HEK293 (cell line): ENCODE results near the gene HLX.
A peak's percentile ranks its signal among the peaks of the same experiment; 100 is the strongest.

Experiments used
- CTCF ChIA-PET: fragments of 350-600 bp; formaldehyde crosslinking; extraction: SDS; loops from one replicate; lab custom pipeline; 2021; ENCODE audit warnings: antibody characterized with exemption; lab: Yijun Ruan, JAX
- POLR2A ChIA-PET: fragments of 300-600 bp; formaldehyde crosslinking; extraction: SDS; loops from one replicate; lab custom pipeline; 2020; ENCODE audit warnings: antibody characterized with exemption, inconsistent platforms; lab: Yijun Ruan, JAX
- H3K27ac ChIP-seq: fragments of 200-500 bp; sonication (Bioruptor generic); 2 replicates; pipeline ENCODE4 v1.5.1; 2014; ENCODE audit warnings: low read depth, low read length, control low read depth, inconsistent platforms; ENCODE audit errors: extremely low read depth
- H3K36me3 ChIP-seq, 2 experiments: fragments of 200-500 bp in 1 of 2; sonication (Bioruptor generic) in 1 of 2; 1 replicate in 1 of 2; 2 replicates in 1 of 2; pipeline ENCODE4 v1.5.1; 2014 to 2017; ENCODE audit warnings: inconsistent platforms in 2 of 2, low read length in 2 of 2; ENCODE audit not compliant: control insufficient read depth in 2 of 2, insufficient read depth in 1 of 2
- H3K4me1 ChIP-seq: fragments of 200-500 bp; sonication (Bioruptor generic); 2 replicates; pipeline ENCODE4 v1.5.1; 2014; ENCODE audit warnings: mild to moderate bottlenecking, low read length, inconsistent platforms; ENCODE audit not compliant: control insufficient read depth, insufficient read depth
- H3K4me3 ChIP-seq: 2 replicates; pipeline ENCODE4 v1.5.1; 2011; ENCODE audit warnings: low read depth, mild to moderate bottlenecking, control low read depth, low read length, moderate library complexity
- H3K9me3 ChIP-seq: fragments of 200-500 bp; sonication (Bioruptor generic); 2 replicates; pipeline ENCODE4 v1.5.1; 2014; ENCODE audit warnings: low read depth, low read length, inconsistent platforms; ENCODE audit not compliant: control insufficient read depth, insufficient read depth
- HOXD13 ChIP-seq: sonication (generic); formaldehyde crosslinking; IDR thresholded peaks from 2 replicates; pipeline ENCODE4 v1.8.0; 2022; ENCODE audit warnings: missing genetic modification reagents, borderline replicate concordance
- KLF7 ChIP-seq: fragments of 450-650 bp; formaldehyde crosslinking; IDR thresholded peaks from 2 replicates; pipeline ENCODE4 v1.5.1; 2016; ENCODE audit warnings: missing biosample characterization, missing genetic modification characterization, borderline replicate concordance
- SETDB1 ChIP-seq: IDR thresholded peaks from one replicate; pipeline ENCODE4 v1.6.1; 2017; ENCODE audit warnings: mild to moderate bottlenecking, low read length, moderate library complexity, mixed read lengths; ENCODE audit not compliant: insufficient read length
- TCF7L2 ChIP-seq: IDR thresholded peaks from 2 replicates; pipeline ENCODE4 v1.6.1; 2011; ENCODE audit warnings: low read depth, mild to moderate bottlenecking, inconsistent platforms, low read length, moderate library complexity, borderline replicate concordance
- WT1 ChIP-seq: fragments of 450-650 bp; formaldehyde crosslinking; IDR thresholded peaks from 2 replicates; pipeline ENCODE4 v1.5.1; 2016; ENCODE audit warnings: missing biosample characterization, missing genetic modification characterization
- ZBTB17 ChIP-seq: fragments of 450-650 bp; formaldehyde crosslinking; IDR thresholded peaks from 2 replicates; pipeline ENCODE4 v1.5.1; 2016; ENCODE audit warnings: missing biosample characterization, missing genetic modification characterization
- ZNF394 ChIP-seq: fragments of 450-650 bp; formaldehyde crosslinking; IDR thresholded peaks from 2 replicates; pipeline ENCODE4 v1.5.1; 2016; ENCODE audit warnings: missing biosample characterization, missing genetic modification characterization, mild to moderate bottlenecking, moderate library complexity, borderline replicate concordance
- ZNF561 ChIP-seq: fragments of 450-650 bp; IDR thresholded peaks from 2 replicates; pipeline ENCODE4 v1.5.1; 2018; ENCODE audit warnings: missing biosample characterization, missing genetic modification characterization, borderline replicate concordance
- ZNF830 ChIP-seq: fragments of 450-650 bp; IDR thresholded peaks from 2 replicates; pipeline ENCODE4 v1.5.0; 2018; ENCODE audit warnings: missing biosample characterization, missing genetic modification characterization, low read depth, mild to moderate bottlenecking, moderate library complexity
- TF ChIP-seq, protein P1 (sequence below): fragments of 450-650 bp; formaldehyde crosslinking; IDR thresholded peaks from 2 replicates; pipeline ENCODE4 v1.5.1; 2017; ENCODE audit warnings: missing biosample characterization, missing genetic modification characterization
- TF ChIP-seq, protein P2 (sequence below): fragments of 450-650 bp; formaldehyde crosslinking; IDR thresholded peaks from 2 replicates; pipeline ENCODE4 v1.5.0; 2017; ENCODE audit warnings: missing biosample characterization, missing genetic modification characterization, borderline replicate concordance
- TF ChIP-seq, protein P3 (sequence below): fragments of 450-650 bp; formaldehyde crosslinking; IDR thresholded peaks from 2 replicates; pipeline ENCODE4 v1.5.1; 2016; ENCODE audit warnings: missing biosample characterization, missing genetic modification characterization
- TF ChIP-seq, protein P4 (sequence below): fragments of 450-650 bp; formaldehyde crosslinking; IDR thresholded peaks from 2 replicates; pipeline ENCODE4 v1.5.1; 2016; ENCODE audit warnings: missing biosample characterization, missing genetic modification characterization
- TF ChIP-seq, protein P5 (sequence below): fragments of 450-650 bp; formaldehyde crosslinking; IDR thresholded peaks from 2 replicates; pipeline ENCODE4 v1.5.1; 2016; ENCODE audit warnings: missing biosample characterization, missing genetic modification characterization

Gene HLX

DNA sequence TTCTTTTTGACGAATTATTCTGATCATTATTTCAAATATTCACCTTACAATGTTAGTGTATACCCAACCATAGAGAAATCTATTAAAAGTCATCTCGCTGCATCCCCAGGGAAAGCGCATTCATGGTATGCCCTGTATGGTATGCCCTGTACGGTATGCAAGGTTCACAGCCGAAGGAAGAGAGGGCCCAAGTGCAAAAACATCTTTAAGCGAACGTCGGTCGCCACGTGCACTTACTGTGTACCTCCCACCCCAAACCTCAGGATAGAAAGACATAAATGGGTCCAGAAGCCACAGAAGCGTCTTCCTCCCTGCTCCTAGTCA, 14.4 kb downstream of the HLX start:
- Histone ChIP-seq H3K27ac (no peak overlapping the region), H3K36me3 (no peaks in the 10 kb centered on the region), H3K9me3 (no peaks in the 10 kb centered on the region), H3K4me1 (no peaks in the 10 kb centered on the region), H3K4me3 (no peak overlapping the region)
- POLR2A ChIA-PET: no interaction called here
- CTCF ChIA-PET: no interaction called here
- peak; percentile 38 for TF ChIP-seq SETDB1
- no peak for TF ChIP-seq HOXD13 (CRISPR knock-in tag)

DNA sequence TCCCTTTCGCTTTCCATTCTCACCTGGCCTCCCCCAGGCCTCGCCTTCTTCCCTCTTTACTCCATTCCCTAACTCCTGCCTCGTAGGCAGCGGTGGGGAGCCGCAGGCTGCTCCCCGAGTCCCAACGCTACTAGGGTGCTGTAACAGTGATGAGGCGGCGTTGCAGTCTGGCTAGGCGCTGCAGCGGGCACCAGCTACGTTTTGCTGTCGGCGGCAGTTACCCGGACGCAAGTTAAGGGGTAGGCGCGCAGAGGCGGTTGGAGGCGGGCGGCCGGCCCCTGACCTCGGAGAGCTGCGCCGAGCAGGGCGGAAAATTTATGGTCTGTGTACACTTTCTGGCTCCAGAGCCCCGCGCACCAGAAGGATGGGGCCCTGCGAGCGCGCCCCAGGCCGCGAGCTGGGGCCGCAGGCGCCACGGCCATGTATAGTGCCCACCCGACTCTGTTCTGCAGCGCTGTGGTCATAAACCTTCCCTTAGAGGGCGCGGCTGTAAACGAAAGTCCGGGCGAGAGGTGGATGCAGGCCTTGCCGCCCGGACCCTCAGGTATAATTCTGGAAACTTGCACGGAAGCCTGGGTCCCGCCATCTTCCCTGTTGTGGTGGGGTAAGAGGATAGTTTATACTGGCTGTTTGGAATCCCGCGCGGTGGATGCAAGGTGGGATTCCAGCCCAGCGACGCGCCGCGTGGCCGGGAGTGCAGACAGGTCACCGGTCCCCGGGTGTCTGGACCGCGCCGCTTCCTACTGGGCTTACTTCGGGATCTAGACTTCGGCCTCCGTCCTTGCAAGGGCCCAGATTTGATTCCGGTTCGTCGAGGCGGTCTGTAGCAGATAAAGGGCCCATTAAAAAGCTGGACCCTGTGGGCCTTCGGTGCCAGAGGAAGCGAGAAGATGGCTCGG, 15.0 kb downstream of the HLX start:
- H3K4me3 ChIP-seq: no peak overlapping the region
- CTCF ChIA-PET: interaction anchor here (0.7 to 0.9 kb wide), 2 partner anchors 20 to 542 kb away, joined by 3 to 4 read pairs; no protein-coding TSS in a partner anchor
- no peaks in the 10 kb centered on the region for H3K9me3 ChIP-seq
- H3K36me3 ChIP-seq: no peaks in the 10 kb centered on the region
- no peak overlapping the region for H3K27ac ChIP-seq
- TF ChIP-seq, protein P1, sequence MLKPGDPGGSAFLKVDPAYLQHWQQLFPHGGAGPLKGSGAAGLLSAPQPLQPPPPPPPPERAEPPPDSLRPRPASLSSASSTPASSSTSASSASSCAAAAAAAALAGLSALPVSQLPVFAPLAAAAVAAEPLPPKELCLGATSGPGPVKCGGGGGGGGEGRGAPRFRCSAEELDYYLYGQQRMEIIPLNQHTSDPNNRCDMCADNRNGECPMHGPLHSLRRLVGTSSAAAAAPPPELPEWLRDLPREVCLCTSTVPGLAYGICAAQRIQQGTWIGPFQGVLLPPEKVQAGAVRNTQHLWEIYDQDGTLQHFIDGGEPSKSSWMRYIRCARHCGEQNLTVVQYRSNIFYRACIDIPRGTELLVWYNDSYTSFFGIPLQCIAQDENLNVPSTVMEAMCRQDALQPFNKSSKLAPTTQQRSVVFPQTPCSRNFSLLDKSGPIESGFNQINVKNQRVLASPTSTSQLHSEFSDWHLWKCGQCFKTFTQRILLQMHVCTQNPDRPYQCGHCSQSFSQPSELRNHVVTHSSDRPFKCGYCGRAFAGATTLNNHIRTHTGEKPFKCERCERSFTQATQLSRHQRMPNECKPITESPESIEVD (tag by site-specific recombination): no peak
- no peak for TF ChIP-seq TCF7L2
- TF ChIP-seq KLF7 (tag by site-specific recombination): no peak
- TF ChIP-seq ZNF394 (tag by site-specific recombination): no peak
- TF ChIP-seq, protein P2, sequence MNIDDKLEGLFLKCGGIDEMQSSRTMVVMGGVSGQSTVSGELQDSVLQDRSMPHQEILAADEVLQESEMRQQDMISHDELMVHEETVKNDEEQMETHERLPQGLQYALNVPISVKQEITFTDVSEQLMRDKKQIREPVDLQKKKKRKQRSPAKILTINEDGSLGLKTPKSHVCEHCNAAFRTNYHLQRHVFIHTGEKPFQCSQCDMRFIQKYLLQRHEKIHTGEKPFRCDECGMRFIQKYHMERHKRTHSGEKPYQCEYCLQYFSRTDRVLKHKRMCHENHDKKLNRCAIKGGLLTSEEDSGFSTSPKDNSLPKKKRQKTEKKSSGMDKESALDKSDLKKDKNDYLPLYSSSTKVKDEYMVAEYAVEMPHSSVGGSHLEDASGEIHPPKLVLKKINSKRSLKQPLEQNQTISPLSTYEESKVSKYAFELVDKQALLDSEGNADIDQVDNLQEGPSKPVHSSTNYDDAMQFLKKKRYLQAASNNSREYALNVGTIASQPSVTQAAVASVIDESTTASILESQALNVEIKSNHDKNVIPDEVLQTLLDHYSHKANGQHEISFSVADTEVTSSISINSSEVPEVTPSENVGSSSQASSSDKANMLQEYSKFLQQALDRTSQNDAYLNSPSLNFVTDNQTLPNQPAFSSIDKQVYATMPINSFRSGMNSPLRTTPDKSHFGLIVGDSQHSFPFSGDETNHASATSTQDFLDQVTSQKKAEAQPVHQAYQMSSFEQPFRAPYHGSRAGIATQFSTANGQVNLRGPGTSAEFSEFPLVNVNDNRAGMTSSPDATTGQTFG: no peak
- TF ChIP-seq WT1 (tag by site-specific recombination): no peak
- no peak for TF ChIP-seq ZNF561 (tag by site-specific recombination)
- TF ChIP-seq ZNF830 (tag by site-specific recombination): no peak
- TF ChIP-seq, protein P3, sequence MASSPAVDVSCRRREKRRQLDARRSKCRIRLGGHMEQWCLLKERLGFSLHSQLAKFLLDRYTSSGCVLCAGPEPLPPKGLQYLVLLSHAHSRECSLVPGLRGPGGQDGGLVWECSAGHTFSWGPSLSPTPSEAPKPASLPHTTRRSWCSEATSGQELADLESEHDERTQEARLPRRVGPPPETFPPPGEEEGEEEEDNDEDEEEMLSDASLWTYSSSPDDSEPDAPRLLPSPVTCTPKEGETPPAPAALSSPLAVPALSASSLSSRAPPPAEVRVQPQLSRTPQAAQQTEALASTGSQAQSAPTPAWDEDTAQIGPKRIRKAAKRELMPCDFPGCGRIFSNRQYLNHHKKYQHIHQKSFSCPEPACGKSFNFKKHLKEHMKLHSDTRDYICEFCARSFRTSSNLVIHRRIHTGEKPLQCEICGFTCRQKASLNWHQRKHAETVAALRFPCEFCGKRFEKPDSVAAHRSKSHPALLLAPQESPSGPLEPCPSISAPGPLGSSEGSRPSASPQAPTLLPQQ (tag by site-specific recombination): no peak
- H3K4me1 ChIP-seq: no peaks in the 10 kb centered on the region
- POLR2A ChIA-PET: no interaction called here

DNA sequence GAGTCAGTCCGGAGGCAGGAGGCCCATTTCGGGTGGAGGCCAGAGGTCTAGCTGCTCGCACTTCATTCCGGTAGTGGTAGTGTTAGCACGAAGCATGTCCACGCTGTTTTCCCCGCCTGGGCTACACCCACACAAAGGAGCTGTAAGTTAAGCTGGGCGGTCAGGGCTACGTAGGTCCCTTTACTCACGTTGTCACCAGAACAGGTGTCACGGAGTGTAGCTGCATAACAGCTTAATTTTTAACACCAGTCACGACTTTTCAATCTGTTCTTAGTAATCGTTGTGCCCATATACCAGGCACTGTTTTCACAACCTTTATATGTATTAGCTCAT, 15.6 kb downstream of the HLX start:
- no peak overlapping the region for H3K4me3 ChIP-seq
- no peaks in the 10 kb centered on the region for H3K36me3 ChIP-seq
- CTCF ChIA-PET: interaction anchor here (0.7 to 0.9 kb wide), 2 partner anchors 20 to 541 kb away, joined by 3 to 4 read pairs; no protein-coding TSS in a partner anchor
- H3K9me3 ChIP-seq: no peaks in the 10 kb centered on the region
- POLR2A ChIA-PET: no interaction called here
- H3K27ac ChIP-seq: no peak overlapping the region
- H3K4me1 ChIP-seq: no peaks in the 10 kb centered on the region
- TF ChIP-seq, protein P2: no peak
- TF ChIP-seq ZBTB17: no peak
- TF ChIP-seq, protein P4, sequence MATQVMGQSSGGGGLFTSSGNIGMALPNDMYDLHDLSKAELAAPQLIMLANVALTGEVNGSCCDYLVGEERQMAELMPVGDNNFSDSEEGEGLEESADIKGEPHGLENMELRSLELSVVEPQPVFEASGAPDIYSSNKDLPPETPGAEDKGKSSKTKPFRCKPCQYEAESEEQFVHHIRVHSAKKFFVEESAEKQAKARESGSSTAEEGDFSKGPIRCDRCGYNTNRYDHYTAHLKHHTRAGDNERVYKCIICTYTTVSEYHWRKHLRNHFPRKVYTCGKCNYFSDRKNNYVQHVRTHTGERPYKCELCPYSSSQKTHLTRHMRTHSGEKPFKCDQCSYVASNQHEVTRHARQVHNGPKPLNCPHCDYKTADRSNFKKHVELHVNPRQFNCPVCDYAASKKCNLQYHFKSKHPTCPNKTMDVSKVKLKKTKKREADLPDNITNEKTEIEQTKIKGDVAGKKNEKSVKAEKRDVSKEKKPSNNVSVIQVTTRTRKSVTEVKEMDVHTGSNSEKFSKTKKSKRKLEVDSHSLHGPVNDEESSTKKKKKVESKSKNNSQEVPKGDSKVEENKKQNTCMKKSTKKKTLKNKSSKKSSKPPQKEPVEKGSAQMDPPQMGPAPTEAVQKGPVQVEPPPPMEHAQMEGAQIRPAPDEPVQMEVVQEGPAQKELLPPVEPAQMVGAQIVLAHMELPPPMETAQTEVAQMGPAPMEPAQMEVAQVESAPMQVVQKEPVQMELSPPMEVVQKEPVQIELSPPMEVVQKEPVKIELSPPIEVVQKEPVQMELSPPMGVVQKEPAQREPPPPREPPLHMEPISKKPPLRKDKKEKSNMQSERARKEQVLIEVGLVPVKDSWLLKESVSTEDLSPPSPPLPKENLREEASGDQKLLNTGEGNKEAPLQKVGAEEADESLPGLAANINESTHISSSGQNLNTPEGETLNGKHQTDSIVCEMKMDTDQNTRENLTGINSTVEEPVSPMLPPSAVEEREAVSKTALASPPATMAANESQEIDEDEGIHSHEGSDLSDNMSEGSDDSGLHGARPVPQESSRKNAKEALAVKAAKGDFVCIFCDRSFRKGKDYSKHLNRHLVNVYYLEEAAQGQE (tag by site-specific recombination): no peak
- TF ChIP-seq, protein P5, sequence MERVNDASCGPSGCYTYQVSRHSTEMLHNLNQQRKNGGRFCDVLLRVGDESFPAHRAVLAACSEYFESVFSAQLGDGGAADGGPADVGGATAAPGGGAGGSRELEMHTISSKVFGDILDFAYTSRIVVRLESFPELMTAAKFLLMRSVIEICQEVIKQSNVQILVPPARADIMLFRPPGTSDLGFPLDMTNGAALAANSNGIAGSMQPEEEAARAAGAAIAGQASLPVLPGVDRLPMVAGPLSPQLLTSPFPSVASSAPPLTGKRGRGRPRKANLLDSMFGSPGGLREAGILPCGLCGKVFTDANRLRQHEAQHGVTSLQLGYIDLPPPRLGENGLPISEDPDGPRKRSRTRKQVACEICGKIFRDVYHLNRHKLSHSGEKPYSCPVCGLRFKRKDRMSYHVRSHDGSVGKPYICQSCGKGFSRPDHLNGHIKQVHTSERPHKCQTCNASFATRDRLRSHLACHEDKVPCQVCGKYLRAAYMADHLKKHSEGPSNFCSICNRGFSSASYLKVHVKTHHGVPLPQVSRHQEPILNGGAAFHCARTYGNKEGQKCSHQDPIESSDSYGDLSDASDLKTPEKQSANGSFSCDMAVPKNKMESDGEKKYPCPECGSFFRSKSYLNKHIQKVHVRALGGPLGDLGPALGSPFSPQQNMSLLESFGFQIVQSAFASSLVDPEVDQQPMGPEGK (tag by site-specific recombination): no peak
